Measurements from ENCODE around the gene CUTA.

- TF ChIP-seq EZH2phosphoT487 (IDR thresholded peaks at IDR 0.05; ENCODE audit: low read depth) (no peak), CTCF (IDR thresholded peaks at IDR 0.05; ENCODE audit: low read depth, low read length) (no peak)
These were observed 34.3 kb downstream of the CUTA start for GRCh38 chr6:33383427-33384185.
